ENCODE data around the gene CNDP1.
"Not testable (repeated sequence)": the region's sequence is repeated elsewhere in the genome, so short reads cannot be mapped to it uniquely, and the experiment has no call there.

Gene CNDP1

GRCh38 chr18:74534150-74534969 lies at the start of gene CNDP1:
Gene CNDP1 (plus strand): TSS chr18:74534500. CDS start chr18:74534668, 168 bp downstream.
- no peak for DNase-seq

- DNase-seq: no peak
These were observed 48.0 kb upstream of the CNDP1 start for GRCh38 chr18:74486119-74486849.

GRCh38 chr18:74488354-74488753 lies 45.9 kb upstream of the CNDP1 start:
- no peak for DNase-seq

- no peak for DNase-seq
These were observed 45.4 kb upstream of the CNDP1 start for GRCh38 chr18:74488864-74489263.

- DNase-seq: no peak
These were observed 44.6 kb upstream of the CNDP1 start for GRCh38 chr18:74489676-74490075.

- no peak for DNase-seq
These were observed 42.0 kb upstream of the CNDP1 start for GRCh38 chr18:74492259-74492658.

GRCh38 chr18:74493689-74494088 lies 40.6 kb upstream of the CNDP1 start:
- DNase-seq: peak; percentile 32

GRCh38 chr18:74494514-74494913 lies 39.8 kb upstream of the CNDP1 start:
- DNase-seq: no peak

GRCh38 chr18:74495581-74496507 lies 38.5 kb upstream of the CNDP1 start, which contains the start of gene CNDP2:
Gene CNDP2 (plus strand): TSS chr18:74496363. CDS start chr18:74499974, 3,611 bp downstream.
- peak; percentile 95 for DNase-seq

GRCh38 chr18:74496508-74497323 lies 37.6 kb upstream of the CNDP1 start:
- no peak for DNase-seq

- no peak for DNase-seq
These were observed 37.0 kb upstream of the CNDP1 start for GRCh38 chr18:74497324-74497676.

- DNase-seq: no peak
These were observed 36.5 kb upstream of the CNDP1 start for GRCh38 chr18:74497778-74498177.

- no peak for DNase-seq
These were observed 35.3 kb upstream of the CNDP1 start for GRCh38 chr18:74498712-74499627.

- no peak for DNase-seq
These were observed 34.7 kb upstream of the CNDP1 start for GRCh38 chr18:74499633-74500032.

GRCh38 chr18:74500372-74500771 lies 33.9 kb upstream of the CNDP1 start:
- no peak for DNase-seq

- DNase-seq: not testable (repeated sequence)
These were observed 33.5 kb upstream of the CNDP1 start for GRCh38 chr18:74500774-74501173.

- no peak for DNase-seq
These were observed 32.9 kb upstream of the CNDP1 start for GRCh38 chr18:74501386-74501785.

GRCh38 chr18:74503137-74503536 lies 31.2 kb upstream of the CNDP1 start:
- DNase-seq: no peak

GRCh38 chr18:74505776-74506175 lies 28.5 kb upstream of the CNDP1 start:
- DNase-seq: no peak

- no peak for DNase-seq
These were observed 27.7 kb upstream of the CNDP1 start for GRCh38 chr18:74506448-74507084.

Data from NCI-H748 treated with DMSO at 0.1 percent for 48 hours (cell line).